Glutamatergic neuron (in vitro differentiated cells): ENCODE data around the gene RPL10A. TPM values are rescaled to one million over a fixed set of nuclear protein-coding genes. Genes with fewer than 3 reads are reported as not detected.
A peak's percentile ranks its signal among the peaks of the same experiment; 100 is the strongest.

ENCODE experiments used
- DNase-seq: peaks from one replicate; pipeline ENCODE4 v3.0.0; 2022
- H3K27ac Mint-ChIP-seq: one replicate; pipeline ENCODE4 v1.8.0; 2020; ENCODE audit warnings: mild to moderate bottlenecking, mixed read lengths, inconsistent platforms; ENCODE audit not compliant: unreplicated experiment
- H3K27me3 Mint-ChIP-seq: one replicate; pipeline ENCODE4 v1.8.0; 2020; ENCODE audit warnings: mild to moderate bottlenecking, moderate library complexity, mixed read lengths, inconsistent platforms; ENCODE audit not compliant: unreplicated experiment
- H3K36me3 Mint-ChIP-seq: one replicate; pipeline ENCODE4 v1.8.0; 2020; ENCODE audit warnings: mild to moderate bottlenecking, mixed read lengths, inconsistent platforms; ENCODE audit not compliant: unreplicated experiment
- H3K4me1 Mint-ChIP-seq: one replicate; pipeline ENCODE4 v1.8.0; 2020; ENCODE audit warnings: mild to moderate bottlenecking, low read depth, mixed read lengths, inconsistent platforms; ENCODE audit not compliant: unreplicated experiment
- H3K4me3 Mint-ChIP-seq: one replicate; pipeline ENCODE4 v1.8.0; 2020; ENCODE audit warnings: mild to moderate bottlenecking, mixed read lengths, inconsistent platforms; ENCODE audit not compliant: unreplicated experiment
- H3K9me3 Mint-ChIP-seq: one replicate; pipeline ENCODE4 v1.8.0; 2020; ENCODE audit warnings: mild to moderate bottlenecking, moderate library complexity, mixed read lengths, inconsistent platforms; ENCODE audit not compliant: unreplicated experiment
- CTCF ChIP-seq: fragments of 200-600 bp; sonication (generic); IDR thresholded peaks from one replicate; pipeline ENCODE4 v1.5.0; 2021; ENCODE audit not compliant: partially characterized antibody, unreplicated experiment
- total RNA-seq: library from RNA; stranded (reverse); fragmentation: NEBNext Ultra II Directional; extraction: Animal tissue kit (Norgen Biotek cat#: 25700); gene quantifications from one replicate; pipeline ENCODE4 v1.2.1, GENCODE V29; 2021; ENCODE audit not compliant: unreplicated experiment

Gene RPL10A
- total RNA-seq, 1 donor from 2014 or later, result 690 TPM

GRCh38 chr6:35441642-35442041 lies 26.6 kb upstream of the RPL10A start:
- H3K36me3 Mint-ChIP-seq, result no peaks in the 10 kb centered on the region
- H3K4me1 Mint-ChIP-seq, result no peaks in the 10 kb centered on the region
- no peaks in the 10 kb centered on the region for H3K27me3 Mint-ChIP-seq
- DNase-seq, result no peak
- no peaks in the 10 kb centered on the region for H3K9me3 Mint-ChIP-seq
- TF ChIP-seq CTCF, result no peak
- no peak overlapping the region for H3K27ac Mint-ChIP-seq
- no peak overlapping the region for H3K4me3 Mint-ChIP-seq

- H3K4me1 Mint-ChIP-seq, result peaks cover 4% of the 10 kb centered on the region
- H3K4me3 Mint-ChIP-seq, result no peak overlapping the region
- H3K9me3 Mint-ChIP-seq, result no peaks in the 10 kb centered on the region
- no peaks in the 10 kb centered on the region for H3K36me3 Mint-ChIP-seq
- no peak for TF ChIP-seq CTCF
- no peak overlapping the region for H3K27ac Mint-ChIP-seq
- no peaks in the 10 kb centered on the region for H3K27me3 Mint-ChIP-seq
- no peak for DNase-seq
These were observed 25.5 kb upstream of the RPL10A start for GRCh38 chr6:35442693-35443092.

- Mint-ChIP-seq H3K36me3 (no peaks in the 10 kb centered on the region), H3K27ac (no peak overlapping the region), H3K9me3 (peaks cover 6% of the 10 kb centered on the region), H3K27me3 (no peaks in the 10 kb centered on the region), H3K4me1 (peaks cover 8% of the 10 kb centered on the region), H3K4me3 (no peak overlapping the region)
- DNase-seq, result no peak
- no peak for TF ChIP-seq CTCF
These were observed 24.7 kb upstream of the RPL10A start for GRCh38 chr6:35443341-35444030.

GRCh38 chr6:35445691-35446090 lies 22.5 kb upstream of the RPL10A start:
- Mint-ChIP-seq H3K4me3 (no peak overlapping the region), H3K27ac (no peak overlapping the region), H3K9me3 (peaks cover 6% of the 10 kb centered on the region), H3K4me1 (peaks cover 8% of the 10 kb centered on the region), H3K27me3 (no peaks in the 10 kb centered on the region), H3K36me3 (no peaks in the 10 kb centered on the region)
- DNase-seq, result no peak
- TF ChIP-seq CTCF, result no peak

GRCh38 chr6:35448191-35448590 lies 20.0 kb upstream of the RPL10A start:
- Mint-ChIP-seq H3K4me3 (peak overlapping the region; percentile 14), H3K36me3 (no peaks in the 10 kb centered on the region), H3K27ac (peak overlapping the region; percentile 85), H3K27me3 (no peaks in the 10 kb centered on the region), H3K9me3 (peaks cover 7% of the 10 kb centered on the region), H3K4me1 (peaks cover 12% of the 10 kb centered on the region)
- TF ChIP-seq CTCF, result no peak
- DNase-seq, result peak; percentile 70
